MM.1S (cell line): Measurements from ENCODE around the gene CFAP58.

Source experiments
- EZH2phosphoT487 ChIP-seq: fragments of 300-600 bp; sonication (generic); IDR thresholded peaks from 2 replicates; pipeline ENCODE4 v1.6.1; 2018; ENCODE audit warnings: antibody characterized with exemption, low read length
- TF ChIP-seq, protein P1 (sequence below): fragments of 300-600 bp; sonication (generic); IDR thresholded peaks from 2 replicates; pipeline ENCODE4 v1.5.1; 2016; ENCODE audit warnings: antibody characterized with exemption, low read length, mixed read lengths

DNA sequence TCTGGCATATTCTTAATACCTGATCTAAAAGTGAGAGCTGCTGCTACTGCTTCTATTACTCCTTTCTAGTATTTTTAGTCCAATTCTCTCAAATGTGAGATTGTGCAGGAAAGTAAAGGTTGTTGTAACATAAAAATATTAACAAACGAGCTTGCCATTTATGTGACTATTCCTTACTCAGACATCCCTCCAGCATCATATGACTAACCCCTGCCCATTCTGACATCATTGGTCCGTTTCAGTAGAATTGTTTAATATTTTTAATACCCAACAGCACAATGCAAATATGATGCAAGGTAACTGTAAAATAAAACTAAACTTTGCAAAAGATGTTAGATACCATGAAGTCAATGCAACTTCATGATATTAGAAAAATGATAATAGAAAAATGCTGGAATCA is 83.6 kb downstream of the CFAP58 start:
- TF ChIP-seq, protein P1, sequence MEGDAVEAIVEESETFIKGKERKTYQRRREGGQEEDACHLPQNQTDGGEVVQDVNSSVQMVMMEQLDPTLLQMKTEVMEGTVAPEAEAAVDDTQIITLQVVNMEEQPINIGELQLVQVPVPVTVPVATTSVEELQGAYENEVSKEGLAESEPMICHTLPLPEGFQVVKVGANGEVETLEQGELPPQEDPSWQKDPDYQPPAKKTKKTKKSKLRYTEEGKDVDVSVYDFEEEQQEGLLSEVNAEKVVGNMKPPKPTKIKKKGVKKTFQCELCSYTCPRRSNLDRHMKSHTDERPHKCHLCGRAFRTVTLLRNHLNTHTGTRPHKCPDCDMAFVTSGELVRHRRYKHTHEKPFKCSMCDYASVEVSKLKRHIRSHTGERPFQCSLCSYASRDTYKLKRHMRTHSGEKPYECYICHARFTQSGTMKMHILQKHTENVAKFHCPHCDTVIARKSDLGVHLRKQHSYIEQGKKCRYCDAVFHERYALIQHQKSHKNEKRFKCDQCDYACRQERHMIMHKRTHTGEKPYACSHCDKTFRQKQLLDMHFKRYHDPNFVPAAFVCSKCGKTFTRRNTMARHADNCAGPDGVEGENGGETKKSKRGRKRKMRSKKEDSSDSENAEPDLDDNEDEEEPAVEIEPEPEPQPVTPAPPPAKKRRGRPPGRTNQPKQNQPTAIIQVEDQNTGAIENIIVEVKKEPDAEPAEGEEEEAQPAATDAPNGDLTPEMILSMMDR = no peak
- TF ChIP-seq EZH2phosphoT487 = no peak
